Astrocyte of the cerebellum (primary cell): ENCODE measurements around the gene TRPM5.

Experiments
- DNase-seq: peaks from one replicate; pipeline ENCODE4 v3.0.0-alpha.2; 2011; ENCODE audit warnings: low read depth
- H3K4me3 ChIP-seq: 2 replicates; pipeline ENCODE4 v1.5.1; 2011; ENCODE audit warnings: mild to moderate bottlenecking, low read depth, low read length, moderate library complexity
- in situ Hi-C: cut with HindIII; loops from 2 replicates; pipeline ENCODE4 v1.10.0; 2017; ENCODE audit warnings: low sequenced_read_pairs
- TF ChIP-seq, protein P1 (sequence below): IDR thresholded peaks from 2 replicates; pipeline ENCODE4 v1.5.1; 2012; ENCODE audit warnings: low read length, low read depth, moderate library complexity, mild to moderate bottlenecking; ENCODE audit errors: missing control alignments

Gene TRPM5, protein sequence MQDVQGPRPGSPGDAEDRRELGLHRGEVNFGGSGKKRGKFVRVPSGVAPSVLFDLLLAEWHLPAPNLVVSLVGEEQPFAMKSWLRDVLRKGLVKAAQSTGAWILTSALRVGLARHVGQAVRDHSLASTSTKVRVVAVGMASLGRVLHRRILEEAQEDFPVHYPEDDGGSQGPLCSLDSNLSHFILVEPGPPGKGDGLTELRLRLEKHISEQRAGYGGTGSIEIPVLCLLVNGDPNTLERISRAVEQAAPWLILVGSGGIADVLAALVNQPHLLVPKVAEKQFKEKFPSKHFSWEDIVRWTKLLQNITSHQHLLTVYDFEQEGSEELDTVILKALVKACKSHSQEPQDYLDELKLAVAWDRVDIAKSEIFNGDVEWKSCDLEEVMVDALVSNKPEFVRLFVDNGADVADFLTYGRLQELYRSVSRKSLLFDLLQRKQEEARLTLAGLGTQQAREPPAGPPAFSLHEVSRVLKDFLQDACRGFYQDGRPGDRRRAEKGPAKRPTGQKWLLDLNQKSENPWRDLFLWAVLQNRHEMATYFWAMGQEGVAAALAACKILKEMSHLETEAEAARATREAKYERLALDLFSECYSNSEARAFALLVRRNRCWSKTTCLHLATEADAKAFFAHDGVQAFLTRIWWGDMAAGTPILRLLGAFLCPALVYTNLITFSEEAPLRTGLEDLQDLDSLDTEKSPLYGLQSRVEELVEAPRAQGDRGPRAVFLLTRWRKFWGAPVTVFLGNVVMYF (N-terminal part only)

DNA sequence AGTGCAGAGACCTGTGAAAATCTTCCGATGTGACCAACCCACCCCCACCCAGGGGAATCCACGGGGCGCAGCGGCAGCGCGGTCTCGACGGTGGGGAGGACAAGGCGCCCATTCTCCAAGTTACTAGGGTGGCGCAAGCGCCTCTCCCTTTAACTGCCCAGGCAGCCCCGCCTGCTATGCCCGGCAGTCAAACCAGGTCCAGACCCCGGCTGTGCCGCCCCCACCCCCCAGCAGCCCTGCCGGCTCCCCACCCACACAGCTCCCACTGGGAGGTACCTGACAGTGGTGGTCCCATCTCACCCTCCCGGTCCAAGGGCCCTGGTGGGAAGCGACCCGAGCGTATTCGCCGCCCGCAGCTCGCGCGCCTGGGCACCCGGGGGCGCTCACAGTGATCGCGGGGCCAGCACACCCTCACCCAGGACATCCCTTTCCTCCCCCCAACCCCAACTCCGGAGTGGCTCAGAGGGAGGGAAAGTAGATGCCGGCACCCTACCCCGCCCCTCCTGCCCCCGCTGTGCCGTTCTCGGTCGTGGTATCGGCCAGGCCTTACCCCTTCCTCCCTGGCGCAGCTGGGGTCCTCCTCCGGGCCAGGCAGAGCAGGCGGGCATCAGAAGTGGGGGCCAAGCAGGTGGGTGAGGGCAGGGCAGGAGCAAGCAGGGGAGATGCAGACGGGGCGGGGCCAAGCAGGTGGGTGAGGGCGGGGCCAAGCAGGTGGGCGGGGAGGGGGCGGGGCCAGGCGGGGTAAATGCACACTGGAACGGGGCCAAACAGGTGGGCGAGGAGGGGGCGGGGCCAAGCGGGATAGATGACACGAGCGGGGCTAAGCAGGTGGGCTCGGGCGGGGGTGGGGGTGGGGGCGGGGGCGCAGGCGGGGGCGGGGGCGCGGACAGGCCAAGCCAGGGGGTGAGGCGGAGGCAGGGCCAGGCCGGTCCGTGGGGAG is at the start of gene TRPM5:
TSS of gene TRPM5 (minus strand) at position 634 of the 940 bp plus-strand sequence. CDS start 21,478 bp downstream, outside the sequence.
- no peak within 1 kb of the TSS for H3K4me3 ChIP-seq
- DNase-seq: no peak
- TF ChIP-seq, protein P1, sequence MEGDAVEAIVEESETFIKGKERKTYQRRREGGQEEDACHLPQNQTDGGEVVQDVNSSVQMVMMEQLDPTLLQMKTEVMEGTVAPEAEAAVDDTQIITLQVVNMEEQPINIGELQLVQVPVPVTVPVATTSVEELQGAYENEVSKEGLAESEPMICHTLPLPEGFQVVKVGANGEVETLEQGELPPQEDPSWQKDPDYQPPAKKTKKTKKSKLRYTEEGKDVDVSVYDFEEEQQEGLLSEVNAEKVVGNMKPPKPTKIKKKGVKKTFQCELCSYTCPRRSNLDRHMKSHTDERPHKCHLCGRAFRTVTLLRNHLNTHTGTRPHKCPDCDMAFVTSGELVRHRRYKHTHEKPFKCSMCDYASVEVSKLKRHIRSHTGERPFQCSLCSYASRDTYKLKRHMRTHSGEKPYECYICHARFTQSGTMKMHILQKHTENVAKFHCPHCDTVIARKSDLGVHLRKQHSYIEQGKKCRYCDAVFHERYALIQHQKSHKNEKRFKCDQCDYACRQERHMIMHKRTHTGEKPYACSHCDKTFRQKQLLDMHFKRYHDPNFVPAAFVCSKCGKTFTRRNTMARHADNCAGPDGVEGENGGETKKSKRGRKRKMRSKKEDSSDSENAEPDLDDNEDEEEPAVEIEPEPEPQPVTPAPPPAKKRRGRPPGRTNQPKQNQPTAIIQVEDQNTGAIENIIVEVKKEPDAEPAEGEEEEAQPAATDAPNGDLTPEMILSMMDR: no peak
- in situ Hi-C loops: no loop called here

DNA sequence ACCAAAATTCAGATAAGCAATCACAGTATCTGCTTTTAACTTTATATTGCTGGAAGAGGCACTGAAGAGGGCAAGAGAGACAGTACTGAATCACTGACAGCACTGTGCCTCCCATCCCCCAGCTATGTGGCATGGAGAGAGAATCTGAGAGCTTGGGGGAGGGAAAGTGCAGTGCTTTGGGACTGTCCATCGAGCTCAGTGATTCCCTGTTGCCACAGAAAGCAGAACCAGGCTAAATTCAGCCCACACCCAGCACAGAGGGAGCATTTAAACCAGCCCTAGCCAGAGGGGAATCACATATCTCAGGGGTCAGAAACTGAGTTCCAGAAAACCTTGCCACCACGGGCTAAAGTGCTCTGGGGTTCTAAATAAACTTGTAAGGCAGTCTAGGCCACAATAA is 44.8 kb upstream of the TRPM5 start:
- DNase-seq: no peak
- no peak overlapping the region for H3K4me3 ChIP-seq
- in situ Hi-C loops: no loop called here
- TF ChIP-seq, protein P1: no peak

GRCh38 chr11:2488004-2488403 is 43.7 kb upstream of the TRPM5 start:
- no peak overlapping the region for H3K4me3 ChIP-seq
- no peak for DNase-seq
- in situ Hi-C loops: no loop called here
- TF ChIP-seq, protein P1: no peak

DNA sequence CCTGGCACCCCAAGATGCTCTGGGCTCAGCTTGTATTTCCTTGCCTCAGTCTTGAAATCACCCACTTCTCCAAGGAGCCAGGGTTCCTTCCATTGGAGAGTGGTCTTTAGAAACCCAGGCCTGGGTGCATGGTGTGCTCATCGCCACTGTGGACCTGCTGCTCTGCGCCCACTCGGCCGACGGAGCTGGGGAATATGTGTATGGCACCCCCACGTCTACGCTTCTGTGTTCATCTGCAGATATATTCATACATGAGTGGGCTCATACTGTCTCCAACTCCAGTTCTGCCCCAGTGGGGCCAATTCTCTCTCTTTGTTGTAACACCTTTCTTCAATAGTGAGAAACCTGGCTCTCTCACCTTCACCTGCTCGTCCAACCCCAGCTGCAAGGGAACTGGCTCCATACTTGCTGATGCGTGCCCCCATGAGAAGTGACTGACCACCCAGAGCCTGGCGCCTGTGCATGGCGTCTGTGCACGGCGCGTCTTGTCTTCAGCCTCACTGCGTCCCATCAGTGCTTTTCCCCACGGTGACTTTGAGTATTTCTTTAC is 40.3 kb upstream of the TRPM5 start:
- in situ Hi-C loops: no loop called here
- TF ChIP-seq, protein P1: no peak
- DNase-seq: no peak
- H3K4me3 ChIP-seq: no peak overlapping the region

GRCh38 chr11:2483426-2483825 is 39.1 kb upstream of the TRPM5 start:
- TF ChIP-seq, protein P1: no peak
- no peak for DNase-seq
- in situ Hi-C loops: no loop called here
- H3K4me3 ChIP-seq: no peak overlapping the region

- in situ Hi-C loops: no loop called here
- no peak for DNase-seq
- no peak overlapping the region for H3K4me3 ChIP-seq
- TF ChIP-seq, protein P1: no peak
Observed at GRCh38 chr11:2482745-2483144, 38.4 kb upstream of the TRPM5 start.
